Suprapubic skin (tissue), 4 donors: ENCODE data around the gene ADAP1.

ENCODE experiments used
- EP300 ChIP-seq: sonication (generic); formaldehyde crosslinking; IDR thresholded peaks from one replicate; pipeline ENCODE4 v1.6.1; 2017; ENCODE audit warnings: antibody characterized with exemption
- POLR2A ChIP-seq, 2 donors: fragments of 450-650 bp; IDR thresholded peaks; one replicate each; pipeline ENCODE4 v1.6.1; 2017; ENCODE audit warnings: antibody characterized with exemption in 2 of 2, mild to moderate bottlenecking in 2 of 2, moderate library complexity in 2 of 2
- POLR2AphosphoS5 ChIP-seq, 3 donors: sonication (generic); formaldehyde crosslinking; IDR thresholded peaks; one replicate each; pipeline ENCODE4 v1.6.1; 2017; ENCODE audit warnings: antibody characterized with exemption in 3 of 3
- TF ChIP-seq, protein P1 (sequence below), 2 donors: fragments of 200-600 bp in 1 of 2; fragments of 450-650 bp in 1 of 2; sonication (generic) in 1 of 2; IDR thresholded peaks; one replicate each; pipeline ENCODE4 v1.5.1; 2016 to 2019; ENCODE audit warnings: antibody characterized with exemption in 2 of 2, mild to moderate bottlenecking in 1 of 2, moderate library complexity in 1 of 2

- TF ChIP-seq, protein P1, sequence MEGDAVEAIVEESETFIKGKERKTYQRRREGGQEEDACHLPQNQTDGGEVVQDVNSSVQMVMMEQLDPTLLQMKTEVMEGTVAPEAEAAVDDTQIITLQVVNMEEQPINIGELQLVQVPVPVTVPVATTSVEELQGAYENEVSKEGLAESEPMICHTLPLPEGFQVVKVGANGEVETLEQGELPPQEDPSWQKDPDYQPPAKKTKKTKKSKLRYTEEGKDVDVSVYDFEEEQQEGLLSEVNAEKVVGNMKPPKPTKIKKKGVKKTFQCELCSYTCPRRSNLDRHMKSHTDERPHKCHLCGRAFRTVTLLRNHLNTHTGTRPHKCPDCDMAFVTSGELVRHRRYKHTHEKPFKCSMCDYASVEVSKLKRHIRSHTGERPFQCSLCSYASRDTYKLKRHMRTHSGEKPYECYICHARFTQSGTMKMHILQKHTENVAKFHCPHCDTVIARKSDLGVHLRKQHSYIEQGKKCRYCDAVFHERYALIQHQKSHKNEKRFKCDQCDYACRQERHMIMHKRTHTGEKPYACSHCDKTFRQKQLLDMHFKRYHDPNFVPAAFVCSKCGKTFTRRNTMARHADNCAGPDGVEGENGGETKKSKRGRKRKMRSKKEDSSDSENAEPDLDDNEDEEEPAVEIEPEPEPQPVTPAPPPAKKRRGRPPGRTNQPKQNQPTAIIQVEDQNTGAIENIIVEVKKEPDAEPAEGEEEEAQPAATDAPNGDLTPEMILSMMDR (IDR thresholded peaks at IDR 0.05): no peak
- no peak for TF ChIP-seq POLR2A (IDR thresholded peaks at IDR 0.05)
- TF ChIP-seq EP300: no peak
- TF ChIP-seq POLR2AphosphoS5 (IDR thresholded peaks at IDR 0.05): no peak
Measured at GRCh38 chr7:862157-862556, 92.3 kb downstream of the ADAP1 start.
